Measurements from ENCODE around the gene PPL.
"Not testable (repeated sequence)": the region's sequence is repeated elsewhere in the genome, so short reads cannot be mapped to it uniquely, and the experiment has no call there.

PPL gene

DNA sequence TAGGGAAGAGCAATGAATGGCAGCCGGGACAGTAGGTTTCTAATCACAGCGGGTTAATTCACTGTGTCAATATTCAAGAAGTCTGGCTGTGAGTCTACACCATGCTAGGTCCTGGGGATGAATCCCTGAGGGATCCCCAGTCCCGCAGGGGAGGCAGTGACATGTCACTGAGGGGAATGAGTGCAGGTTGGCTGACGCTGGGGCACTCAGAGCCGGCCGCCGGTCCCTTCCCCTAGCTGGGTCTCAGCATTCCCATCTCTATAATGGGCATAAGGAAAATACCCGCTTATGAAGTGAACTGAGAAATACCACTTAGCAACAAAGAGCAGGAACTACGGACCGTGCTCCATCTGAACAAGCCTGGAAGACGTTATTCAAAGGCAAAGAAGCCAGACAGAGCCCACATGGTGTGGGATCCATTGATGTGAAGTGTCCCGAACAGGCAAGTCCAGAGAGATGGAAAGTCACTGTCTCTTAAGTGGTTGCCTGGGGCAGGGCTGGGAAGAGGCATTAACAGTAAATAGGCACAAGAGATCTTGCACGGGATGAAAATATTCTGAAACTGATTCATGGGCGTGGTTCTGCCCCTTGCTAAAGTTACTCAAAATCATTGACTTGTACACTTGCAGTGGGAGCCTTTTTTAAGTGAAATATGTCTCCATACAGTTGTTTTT is 31.9 kb downstream of the PPL start:
- DNase-seq (ENCODE audit: low read depth) = no peak

DNA sequence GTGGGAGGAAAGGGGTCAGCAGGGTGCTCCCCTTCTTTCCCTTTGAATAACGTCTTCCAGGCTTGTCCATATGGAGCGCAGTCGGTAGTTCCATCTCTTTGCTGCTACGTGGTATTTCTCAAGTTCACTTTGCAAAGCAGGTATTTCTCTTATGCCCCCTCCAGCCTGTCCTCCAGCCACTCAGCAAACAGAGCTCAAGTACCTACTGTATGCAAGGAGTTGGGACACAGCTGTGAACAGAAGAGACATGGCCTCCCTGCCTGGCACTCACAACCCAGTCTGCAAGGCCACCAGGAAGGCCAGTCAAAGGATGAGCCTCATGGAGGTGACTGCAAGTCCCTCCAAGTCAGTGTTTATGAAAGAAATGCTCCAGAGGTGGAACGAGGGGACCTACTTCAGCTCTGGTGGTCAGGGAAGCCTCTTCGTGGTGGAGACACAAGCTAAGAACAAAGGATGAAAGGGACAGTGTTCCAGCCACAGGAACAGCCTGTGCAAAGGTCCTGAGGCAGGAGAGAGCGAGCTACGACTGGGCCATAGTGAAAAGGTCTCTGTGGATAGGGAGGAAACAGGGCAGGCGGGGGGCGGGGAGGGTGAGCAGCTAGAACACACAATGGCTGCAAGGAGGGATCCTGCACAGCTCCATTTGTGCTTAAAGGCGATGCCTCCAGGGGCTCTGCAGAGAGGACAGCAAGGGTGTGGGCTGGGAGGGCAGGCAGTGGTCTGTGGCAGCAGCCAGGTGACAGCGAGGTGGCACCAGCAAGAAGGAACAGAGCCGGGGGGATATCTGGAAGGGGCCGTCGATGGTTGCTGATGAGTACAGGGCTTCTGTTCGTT is 32.6 kb downstream of the PPL start:
- DNase-seq (ENCODE audit: low read depth) = no peak

DNA sequence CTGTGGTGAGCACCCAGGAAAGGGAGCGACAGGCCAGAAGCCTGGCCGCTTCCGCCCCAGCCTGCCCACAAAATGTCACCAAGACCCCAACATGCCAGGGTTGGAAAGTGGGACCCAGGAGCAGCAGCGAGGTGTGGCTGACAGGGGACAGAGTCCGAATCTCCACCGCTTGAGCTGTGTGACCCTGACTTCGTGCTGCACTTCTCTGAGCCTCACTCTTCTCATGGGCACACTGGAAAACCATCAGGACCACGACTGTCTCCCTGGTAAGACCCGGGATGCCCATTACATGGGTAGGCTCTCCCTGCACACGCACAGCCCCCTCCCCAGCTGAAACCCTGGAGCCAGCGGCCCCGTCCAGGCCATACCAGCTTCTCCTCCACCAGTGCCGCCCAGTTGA is 34.9 kb downstream of the PPL start:
- DNase-seq (ENCODE audit: low read depth) = no peak

DNA sequence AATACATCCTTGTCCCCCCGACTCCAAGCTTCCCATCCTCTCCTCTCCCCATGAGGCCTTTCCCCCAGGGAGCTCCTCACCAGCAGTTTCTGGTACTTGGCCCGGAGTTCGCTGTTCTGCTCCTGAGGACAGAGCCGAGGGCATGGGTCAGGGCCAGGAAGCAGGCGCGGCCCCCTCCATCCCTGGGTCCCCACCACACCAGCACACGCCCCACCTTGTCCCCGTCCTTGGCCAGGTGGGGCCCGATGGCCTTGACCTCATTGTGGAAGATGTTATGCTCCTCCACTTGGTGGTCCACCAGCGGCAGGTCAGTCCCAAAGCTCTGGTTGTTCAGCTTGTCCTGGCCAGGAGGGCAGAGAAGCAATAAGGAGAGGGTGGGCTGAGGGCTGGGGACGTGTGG is 36.2 kb downstream of the PPL start:
- DNase-seq (ENCODE audit: low read depth) = no peak

DNA sequence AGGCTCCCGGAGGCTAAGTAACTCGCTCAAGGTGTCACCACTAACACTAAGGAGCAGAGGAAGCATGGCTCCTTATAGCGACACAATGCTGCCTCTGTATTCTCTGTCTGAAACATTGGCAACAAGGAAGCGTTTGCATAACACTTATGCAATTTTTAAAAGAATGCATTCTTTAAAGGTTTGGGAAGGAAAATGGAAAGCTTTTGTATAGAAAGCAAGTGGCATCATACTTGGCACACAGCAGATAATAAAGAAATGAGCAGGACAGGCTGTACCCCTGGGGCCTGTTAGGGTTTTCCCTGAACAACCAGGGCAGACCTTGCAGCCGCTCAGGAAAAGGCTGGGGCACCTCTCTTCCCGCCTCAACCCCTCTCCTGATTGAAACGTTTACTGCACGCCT is 36.9 kb downstream of the PPL start:
- no peak for DNase-seq (ENCODE audit: low read depth)

DNA sequence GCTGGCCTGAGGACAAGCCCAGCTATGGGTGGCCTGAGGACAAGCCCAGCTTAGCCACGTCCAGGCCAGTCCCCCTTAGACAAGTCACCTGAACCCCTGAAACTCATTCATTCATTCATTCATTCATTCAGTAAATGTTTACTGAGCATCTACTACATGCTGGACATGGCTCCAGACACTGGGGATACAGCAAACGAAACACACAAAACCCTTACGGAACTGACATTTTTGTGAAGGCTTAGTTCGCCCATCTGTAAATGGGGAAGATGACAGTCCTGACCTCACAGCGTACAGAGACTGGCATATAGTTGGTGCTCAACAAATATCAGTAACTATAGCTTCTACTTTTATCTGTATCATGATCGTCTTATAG is 37.5 kb downstream of the PPL start:
- DNase-seq (ENCODE audit: low read depth) = no peak

DNA sequence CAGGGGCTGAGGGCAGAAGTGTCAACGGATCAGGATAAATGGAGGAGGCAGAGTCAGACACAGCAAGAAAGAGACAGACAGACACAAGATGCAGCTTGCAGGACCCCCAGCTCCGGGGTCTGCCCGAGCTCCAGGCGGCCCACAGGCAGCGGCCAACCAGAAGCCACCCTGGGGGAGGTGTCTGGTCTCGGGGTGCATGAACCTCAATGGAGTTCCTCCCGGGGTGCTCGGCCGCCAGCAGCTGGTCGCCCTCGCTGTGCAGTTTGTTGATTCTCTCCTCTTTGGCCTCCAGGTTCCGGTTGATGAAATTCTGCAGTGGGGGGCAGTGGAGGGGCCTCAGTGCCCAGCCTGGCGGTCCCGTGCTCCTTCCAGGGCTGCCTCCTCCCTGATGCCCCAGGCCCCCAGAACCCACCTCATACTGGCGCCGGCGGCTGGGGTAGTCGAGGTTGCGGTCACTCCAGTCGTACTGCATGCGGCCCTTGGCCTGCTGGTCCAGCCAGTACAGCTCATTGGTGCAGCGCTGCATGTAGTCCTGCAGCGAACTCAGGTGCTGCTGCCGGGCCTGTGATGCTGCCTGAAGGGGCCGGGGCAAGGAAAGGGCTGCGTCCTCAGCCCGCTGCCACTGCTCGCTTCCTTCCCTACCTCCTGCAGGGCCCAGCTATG is 38.0 kb downstream of the PPL start:
- DNase-seq (ENCODE audit: low read depth) = no peak

DNA sequence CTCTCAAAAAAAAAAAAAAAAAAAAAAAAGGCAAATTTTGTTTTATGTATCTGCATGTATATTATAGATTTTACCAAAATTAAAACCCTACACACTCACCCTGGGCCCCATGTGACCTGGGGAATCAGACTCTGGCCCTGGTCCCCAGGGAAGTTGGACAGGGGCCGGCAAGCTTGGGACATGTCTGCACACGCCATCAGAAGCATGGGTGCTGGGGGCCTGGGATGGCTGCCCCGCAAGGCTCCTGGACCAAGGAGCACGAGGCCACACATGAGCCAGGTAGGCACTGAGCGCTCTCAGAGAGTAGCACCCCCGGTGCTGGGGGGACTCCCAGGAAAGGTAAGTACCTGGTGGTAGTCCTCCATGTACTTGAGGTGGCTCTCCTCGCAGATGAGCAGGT is 39.6 kb downstream of the PPL start:
- no peak for DNase-seq (ENCODE audit: low read depth)

DNA sequence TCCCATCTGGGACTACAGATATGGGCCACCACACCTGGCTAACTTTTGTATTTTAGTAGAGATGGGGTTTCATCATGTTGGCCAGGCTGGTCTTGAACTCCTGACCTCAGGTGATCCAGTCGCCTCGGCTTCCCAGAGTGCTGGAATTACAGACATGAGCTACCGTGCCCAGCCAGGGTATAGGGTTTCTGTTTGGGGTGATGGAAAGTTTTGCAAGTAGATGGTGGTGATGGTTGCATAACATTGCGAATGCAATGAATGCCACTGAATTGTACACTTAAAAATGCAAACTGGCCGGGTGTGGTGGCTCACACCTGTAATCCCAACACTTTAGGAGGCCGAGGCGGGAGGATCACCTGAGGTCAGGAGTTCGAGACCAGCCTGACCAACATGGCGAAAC is 40.2 kb downstream of the PPL start:
- DNase-seq (ENCODE audit: low read depth) = not testable (repeated sequence)

DNA sequence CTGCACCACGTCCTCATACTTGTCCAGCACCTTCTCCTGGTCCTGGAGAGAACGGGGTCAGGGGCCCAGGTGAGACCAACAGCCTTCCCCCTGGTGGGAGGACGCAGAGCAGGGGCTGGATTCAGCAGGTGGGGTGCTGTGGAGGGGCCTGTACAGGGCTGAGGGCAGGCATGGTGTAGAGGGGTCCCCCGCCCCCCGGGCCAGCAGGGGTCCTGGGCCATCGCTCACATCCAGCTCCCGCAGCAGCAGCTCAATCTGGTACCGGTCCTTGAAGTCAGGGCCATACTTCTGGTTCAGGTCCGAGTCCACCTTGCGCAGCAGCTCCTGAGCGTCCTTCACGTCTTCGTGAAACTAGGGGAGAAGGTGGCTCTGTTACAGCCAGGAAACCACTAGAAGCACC is 41.6 kb downstream of the PPL start:
- no peak for DNase-seq (ENCODE audit: low read depth)

DNA sequence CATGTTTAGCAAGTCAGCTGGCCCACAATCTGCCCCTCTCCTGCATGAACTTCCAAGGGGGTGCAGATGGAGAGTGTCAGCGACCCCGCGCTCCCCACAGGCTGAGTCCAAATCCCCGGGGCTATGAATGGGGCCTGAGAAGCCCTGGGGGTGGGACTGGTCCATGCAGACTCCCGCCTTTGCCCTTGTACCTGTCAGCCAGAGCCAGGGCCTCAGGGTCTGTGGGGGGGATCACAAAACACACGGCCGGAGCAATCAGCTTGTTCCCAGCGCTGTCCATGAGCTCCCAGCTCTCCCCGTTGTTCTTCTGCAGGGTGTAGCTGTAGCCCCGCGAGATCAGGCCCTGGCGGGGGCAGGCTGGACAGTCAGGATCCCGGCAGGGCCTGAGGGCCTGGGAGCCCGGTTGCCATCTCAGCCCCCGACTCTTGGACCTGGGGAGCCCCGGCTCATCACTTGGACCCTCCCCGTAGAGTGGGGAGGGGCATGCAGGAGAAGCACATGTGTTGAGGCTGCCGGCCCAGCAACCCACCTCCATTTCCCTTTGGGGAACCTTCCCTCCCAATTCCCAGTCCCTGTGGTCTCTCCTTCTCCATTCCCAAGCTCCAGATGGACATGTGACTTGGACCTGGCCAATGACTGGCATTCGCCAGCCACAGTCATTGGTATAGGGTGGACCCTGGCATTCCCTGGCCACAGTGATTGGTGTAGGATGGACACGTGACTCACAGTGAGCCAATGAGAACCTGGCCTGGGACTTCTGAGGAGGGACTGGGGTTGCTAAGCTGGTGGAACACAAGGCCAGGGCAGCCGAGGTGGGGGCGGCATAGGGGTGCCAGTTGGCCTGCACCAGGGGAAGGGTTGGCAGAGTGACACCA is 42.4 kb downstream of the PPL start:
- no peak for DNase-seq (ENCODE audit: low read depth)

DNA sequence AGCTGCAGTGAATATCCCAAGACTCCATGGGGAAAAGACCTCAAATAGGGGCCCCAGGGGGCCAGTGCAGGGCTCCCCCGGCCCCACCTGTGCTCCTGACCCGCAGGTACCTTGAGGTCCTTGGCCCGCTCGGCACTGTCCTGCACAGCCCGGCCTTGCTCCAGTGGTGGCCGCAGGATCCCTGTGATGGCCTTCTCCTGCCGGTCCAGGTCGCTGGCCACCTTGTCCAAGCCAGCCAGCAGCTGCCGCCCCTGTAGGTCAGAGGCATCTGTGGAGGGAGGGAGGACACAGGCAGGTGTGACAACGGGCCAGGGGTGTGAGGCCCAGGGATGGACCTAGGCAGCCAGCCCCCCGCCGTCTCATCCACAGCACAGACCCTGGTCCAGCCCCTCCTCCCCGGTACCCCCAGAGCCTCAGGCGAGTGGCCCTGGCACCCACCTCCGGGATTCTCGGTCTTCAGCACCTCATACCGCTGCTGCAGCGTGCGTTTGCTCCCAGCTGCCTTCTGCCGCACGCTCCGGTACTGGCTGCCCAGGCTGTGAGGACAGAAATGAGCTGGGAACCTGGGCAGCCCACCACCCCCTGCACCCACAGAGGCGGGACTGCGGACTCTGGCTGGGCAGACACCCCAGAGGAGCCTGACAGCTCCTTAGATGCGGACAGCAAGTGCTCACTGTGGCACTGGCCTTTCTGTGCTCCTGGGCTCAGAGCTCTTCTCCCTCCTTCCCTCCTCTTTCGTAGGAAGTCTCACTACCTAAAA is 43.7 kb downstream of the PPL start:
- DNase-seq (ENCODE audit: low read depth) = no peak

DNA sequence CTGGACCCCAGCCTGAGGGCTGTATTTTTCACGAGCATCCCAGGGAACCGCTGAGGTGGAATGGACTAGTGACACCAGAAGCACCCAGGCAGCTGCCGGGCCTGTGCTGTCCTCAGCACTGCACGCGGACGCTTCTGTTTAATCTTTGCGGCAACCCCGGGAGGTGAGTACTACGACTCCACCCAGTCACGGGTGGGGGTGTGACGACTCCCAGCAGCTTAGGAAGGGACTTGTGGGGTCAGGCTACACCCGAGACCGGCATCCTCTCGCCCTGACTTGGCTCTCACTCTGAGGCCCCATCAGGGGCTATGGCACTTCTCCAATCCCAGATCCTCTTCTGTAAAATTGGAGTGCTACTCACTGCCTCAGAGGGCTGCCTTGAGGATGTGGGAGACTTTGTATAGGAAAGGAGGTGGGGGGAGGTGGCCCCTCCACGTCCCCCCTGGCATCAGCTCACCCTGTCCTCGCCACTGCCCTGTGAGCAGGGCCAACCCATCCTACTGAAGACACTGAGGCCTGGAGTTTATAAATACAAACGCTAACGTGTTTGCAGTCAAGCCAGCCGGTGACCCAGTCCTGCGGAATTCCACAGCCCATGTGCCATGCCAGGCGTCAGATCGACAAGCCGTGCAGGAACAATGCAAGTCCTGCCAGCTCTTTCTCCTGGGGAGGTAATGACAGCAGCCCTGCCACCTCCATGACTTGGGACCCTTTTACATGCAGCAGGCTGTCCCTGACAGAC is 44.4 kb downstream of the PPL start:
- no peak for DNase-seq (ENCODE audit: low read depth)

DNA sequence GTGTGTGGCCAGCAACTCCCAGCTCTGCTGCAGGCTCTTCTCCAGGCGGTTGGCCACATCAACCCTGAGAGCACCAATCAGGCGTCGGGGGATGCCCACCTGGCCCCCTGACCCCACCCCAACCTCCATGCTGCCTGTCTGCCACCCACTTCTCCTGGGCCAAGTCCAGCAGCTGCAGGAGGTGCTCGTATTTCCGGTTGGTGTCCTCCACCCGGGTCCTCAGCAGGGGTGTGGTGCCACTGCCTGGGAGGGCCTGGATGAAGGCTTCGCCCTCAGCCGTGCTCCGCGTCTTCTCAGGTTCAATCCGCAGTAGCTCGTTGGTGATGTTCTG is 45.1 kb downstream of the PPL start:
- no peak for DNase-seq (ENCODE audit: low read depth)

DNA sequence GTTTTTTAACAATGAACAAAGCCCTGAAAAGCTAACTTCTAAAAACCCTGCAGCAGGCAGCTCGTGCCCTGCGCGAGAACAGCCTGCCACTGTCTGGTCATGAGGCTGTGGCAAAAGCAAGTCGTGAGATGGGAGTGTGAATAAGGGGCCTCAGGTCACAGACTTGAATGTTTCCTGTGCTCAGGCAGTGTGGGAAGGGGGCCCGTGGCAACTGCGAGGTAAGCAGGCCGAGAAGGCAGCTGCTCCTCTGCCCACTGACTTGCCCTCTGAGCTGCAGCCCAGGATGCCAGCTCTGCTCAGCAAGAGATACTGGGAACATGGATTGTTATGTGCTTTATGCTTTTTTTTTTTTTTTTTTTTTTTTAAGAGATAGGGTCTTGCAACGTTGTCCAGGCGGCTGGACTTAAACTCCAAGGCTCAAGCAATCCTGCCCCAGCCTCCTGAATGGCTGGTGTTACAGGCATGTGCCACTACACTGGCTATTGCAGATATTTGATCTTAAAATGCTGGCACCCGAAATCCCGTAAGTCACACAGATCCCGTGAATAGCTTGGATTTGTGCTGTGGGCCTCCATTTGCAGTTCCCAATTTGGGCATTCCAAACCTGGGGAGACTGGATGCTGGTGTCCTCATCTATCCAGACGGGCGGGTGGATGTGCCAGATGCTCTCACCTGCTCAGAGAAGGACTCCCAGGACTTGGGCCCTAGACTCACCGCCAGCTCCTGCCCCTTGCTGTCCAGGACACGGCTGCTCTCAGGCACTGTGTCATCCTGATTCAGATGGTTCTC is 45.7 kb downstream of the PPL start:
- no peak for DNase-seq (ENCODE audit: low read depth)

DNA sequence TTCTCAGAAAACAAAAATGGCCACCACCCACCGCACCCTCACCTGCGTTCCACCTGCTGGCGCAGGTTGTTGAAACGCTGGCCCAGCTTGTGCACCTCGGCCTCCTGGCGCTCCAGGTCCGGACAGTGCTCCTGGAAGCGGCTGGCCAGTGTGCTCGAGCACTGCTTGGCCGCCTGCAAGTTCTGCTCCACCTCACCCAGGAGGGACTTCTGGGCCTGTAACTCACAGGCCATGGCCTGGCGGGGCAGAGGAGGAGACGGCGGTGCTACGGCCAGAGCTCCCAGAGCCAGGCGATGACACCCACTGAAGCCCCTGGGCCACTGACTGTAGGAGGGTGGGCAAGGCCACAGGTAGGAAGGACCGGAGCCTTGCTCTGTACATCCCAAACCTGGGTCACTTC is 46.3 kb downstream of the PPL start:
- no peak for DNase-seq (ENCODE audit: low read depth)

DNA sequence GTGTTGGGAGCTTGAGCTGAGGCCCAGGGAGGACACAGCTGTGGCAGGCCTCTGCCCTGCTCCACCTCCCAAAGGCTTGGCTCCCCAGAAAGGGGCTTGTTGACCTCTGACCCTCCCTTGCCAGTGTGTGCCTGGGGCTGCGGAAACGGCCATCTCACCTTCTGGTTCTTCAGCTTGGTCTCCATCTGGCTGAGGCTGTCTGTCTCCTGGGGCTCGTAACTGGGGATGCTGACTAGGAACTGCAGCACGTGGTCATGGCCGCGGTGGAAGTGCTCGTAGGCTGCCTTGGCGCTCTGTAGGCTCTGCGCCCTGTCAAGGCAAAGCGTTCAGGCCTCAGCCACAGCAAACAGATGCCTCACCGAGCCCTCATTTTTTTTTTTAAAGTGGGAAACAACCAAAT is 46.9 kb downstream of the PPL start:
- no peak for DNase-seq (ENCODE audit: low read depth)

DNA sequence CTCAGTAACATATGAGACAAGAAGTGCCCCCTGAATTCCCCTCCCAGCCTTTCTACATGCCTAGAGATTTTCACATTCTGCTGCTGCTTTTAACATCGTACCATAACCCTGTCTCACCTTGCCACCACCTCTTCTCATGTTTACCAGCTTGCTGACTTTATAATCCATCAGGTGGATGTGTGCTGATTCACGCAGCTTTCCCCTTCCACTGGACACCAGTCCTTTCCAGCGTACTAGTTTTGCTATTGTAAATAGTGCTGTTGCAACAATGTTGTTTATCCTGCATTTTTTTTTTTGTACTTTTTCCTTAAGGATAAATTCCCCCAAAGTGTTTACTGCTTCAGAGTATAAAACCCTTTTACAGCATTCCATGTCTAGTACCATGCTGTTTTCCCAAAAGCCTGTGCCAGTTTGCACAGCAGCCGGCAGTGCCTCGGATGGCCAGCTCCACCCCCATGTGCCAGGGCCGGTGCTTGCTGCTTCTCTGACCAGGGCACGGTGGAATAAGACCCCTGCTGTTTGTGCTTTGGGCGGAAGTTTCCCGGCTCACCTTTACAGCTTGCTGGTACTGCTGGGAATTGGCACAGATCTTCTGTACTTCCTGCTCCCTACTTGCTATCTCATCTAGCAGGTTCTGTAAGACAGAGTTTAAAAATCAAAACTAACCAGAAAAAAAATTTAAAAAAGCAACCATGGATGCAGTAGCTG is 48.4 kb downstream of the PPL start:
- no peak for DNase-seq (ENCODE audit: low read depth)

DNA sequence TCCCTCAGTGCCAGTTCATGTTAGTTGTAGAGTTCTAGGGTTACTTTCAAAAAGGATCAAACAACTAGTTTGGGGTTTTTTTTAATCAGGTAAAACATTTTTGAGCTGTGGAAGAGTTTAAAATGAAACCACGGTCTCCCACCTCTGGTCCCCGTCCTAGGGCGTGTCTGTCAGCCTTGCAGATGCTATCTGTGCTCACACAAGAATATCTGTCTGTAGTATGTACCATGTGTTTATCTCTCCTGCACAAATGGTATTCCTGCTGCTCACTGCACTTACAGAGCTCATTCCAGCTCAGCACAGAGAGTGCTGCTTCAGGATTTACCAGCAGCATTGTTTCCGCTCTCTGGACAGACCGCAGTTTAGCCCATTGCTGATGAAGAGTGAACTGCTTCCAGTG is 50.8 kb downstream of the PPL start:
- no peak for DNase-seq (ENCODE audit: low read depth)

Measured in GM04503 (cell line).